ENCODE data around the gene GRN. TPM values are rescaled to one million over a fixed set of nuclear protein-coding genes. Genes with fewer than 3 reads are reported as not detected.
"Not testable (repeated sequence)": the region's sequence is repeated elsewhere in the genome, so short reads cannot be mapped to it uniquely, and the experiment has no call there.

Gene GRN
- total RNA-seq, 2 experiments from 2014 or later, result 47.1 to 50.5 TPM

DNA sequence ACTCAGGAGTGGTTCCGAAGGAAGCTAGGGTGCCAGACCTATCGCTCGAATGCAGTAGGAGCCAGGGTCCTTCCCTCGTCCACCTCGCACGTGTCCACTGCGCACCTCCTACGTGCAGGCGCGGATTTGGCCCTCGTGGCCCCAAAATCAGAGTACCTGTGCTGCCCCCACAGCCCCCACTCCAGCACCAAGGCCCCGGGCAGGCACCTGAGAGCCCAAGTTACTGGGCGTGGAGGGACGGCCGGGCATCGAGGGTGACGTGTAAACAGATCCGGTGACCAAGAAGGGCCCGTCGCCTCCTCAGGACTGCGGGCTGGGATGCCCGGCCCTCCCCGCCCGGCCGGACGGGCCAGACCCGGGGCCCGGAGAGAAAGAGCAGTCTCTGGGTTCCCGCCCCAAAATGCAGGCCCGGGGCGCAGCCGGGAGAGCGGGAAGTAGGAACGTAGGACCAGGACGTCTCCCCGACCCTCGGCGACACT, 21.0 kb upstream of the GRN start:
- Mint-ChIP-seq H3K9me3 (no peaks in the 10 kb centered on the region), H3K27ac (no peak overlapping the region)
- DNase-seq, result no peak

DNA sequence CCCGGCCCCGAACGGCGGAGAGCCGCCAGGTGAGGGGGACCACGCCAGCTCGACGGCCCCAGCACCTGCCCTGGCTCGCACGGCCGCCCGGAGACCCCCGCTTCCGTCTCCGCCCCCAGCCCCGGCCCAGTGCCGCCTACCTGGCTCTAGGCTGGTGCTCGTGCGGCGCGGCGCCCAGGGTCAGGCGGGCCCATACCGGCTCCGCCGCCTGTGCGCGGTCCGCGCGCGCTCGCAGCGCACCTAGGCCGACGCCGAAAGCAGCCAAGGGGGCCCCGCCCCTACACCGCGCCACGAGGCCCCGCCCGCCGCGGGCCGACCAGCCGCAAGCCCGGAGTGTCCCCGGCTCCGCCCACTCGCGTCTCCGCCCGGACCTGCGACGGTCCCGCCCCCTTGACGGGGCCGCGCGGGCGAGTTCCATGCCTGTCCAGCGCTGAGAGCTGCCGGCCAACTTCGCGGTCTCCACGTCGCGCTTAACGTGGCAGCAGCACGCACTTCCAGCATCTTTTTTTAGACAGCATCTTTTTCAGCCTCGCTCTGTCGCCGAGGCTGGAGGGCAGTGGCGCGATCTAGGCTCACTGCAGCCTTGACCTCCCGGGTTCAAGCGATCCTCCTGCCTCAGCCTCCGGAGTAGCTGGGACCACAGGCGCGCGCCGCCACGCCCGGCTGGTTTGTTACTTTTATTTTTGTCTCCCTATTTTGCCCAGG, 20.4 kb upstream of the GRN start, which contains the start of gene SLC25A39:
SLC25A39 (minus strand) TSS at position 253 of the 705 bp plus-strand sequence. CDS start 1,261 bp downstream, outside the sequence.
- Mint-ChIP-seq H3K27ac (peak within 1 kb of the TSS; percentile 87), H3K9me3 (no peaks in the 10 kb centered on the region), H3K36me3 (ENCODE audit: low read depth) (peaks cover 1% of the 10 kb centered on the region), H3K4me3 (peak within 1 kb of the TSS; percentile 87), H3K27me3 (ENCODE audit: low read depth) (no peaks in the 10 kb centered on the region), H3K4me1 (ENCODE audit: low read depth) (peaks cover 30% of the 10 kb centered on the region)
- intact Hi-C loops (cut with micrococcal nuclease), result loop anchor here (1.0 to 5.0 kb wide), 4 partner anchors 106 to 257 kb away; partner anchors contain the start of genes HROB and LSM12
- peak; percentile 93 for DNase-seq
- CTCF ChIA-PET, result interaction anchor here (0.9 to 1.6 kb wide), 3 partner anchors 103 to 115 kb away, joined by 3 read pairs; no protein-coding TSS in a partner anchor

More for the DNA sequence above, 21.0 kb upstream of the GRN start:
- intact Hi-C loops (cut with micrococcal nuclease), result loop anchor here (1.0 to 2.0 kb wide), 2 partner anchors 113 to 183 kb away; partner anchors contain the start of gene HROB
- CTCF ChIA-PET, result interaction anchor here (0.9 to 1.6 kb wide), 3 partner anchors 103 to 114 kb away, joined by 3 read pairs; no protein-coding TSS in a partner anchor
- H3K4me3 Mint-ChIP-seq, result peak overlapping the region; percentile 83
- H3K27me3 Mint-ChIP-seq (ENCODE audit: low read depth), result no peaks in the 10 kb centered on the region
- H3K36me3 Mint-ChIP-seq (ENCODE audit: low read depth), result peaks cover 6% of the 10 kb centered on the region
- peaks cover 30% of the 10 kb centered on the region for H3K4me1 Mint-ChIP-seq (ENCODE audit: low read depth)

DNA sequence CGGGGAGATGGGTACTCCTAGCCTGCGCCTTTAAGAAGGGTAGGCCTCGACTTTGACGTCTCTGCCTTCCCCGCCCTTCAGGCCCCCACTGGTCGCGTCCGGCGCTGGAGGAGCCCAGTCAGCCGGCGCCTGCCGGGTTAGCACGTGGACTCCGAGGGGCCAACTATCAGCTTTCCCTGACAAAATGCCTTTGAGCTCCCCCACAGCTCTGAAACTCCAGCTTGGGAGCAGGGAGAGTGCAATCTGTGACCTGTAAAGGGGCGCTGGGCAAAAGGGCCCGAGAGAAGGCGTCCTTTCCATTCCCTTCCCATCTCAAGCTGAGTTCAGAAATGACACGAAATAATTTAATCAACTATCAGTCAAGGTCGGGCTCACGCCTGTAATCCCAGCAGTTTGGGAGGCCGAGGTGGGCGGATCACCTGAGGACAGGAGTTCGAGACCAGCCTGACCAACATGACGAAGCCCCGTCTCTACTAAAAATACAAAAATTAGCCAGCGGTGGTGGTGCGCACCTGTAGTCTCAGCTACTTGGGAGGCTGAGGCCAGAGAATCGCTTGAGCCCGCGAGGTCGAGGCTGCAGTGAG, 18.1 kb upstream of the GRN start:
- Mint-ChIP-seq H3K4me3 (peak overlapping the region; percentile 69), H3K4me1 (ENCODE audit: low read depth) (peaks cover 36% of the 10 kb centered on the region), H3K36me3 (ENCODE audit: low read depth) (peaks cover 1% of the 10 kb centered on the region), H3K27me3 (ENCODE audit: low read depth) (no peaks in the 10 kb centered on the region), H3K9me3 (no peaks in the 10 kb centered on the region), H3K27ac (peak overlapping the region; percentile 85)
- CTCF ChIA-PET, result interaction anchor here (1.1 kb wide), 1 partner anchor 117 kb away, joined by 6 read pairs; no protein-coding TSS in a partner anchor
- intact Hi-C loops (cut with micrococcal nuclease), result loop anchor here (1.0 to 5.0 kb wide), 2 partner anchors 18 to 260 kb away; partner anchors contain the start of genes GRN and LSM12
- DNase-seq, result peak; percentile 94

DNA sequence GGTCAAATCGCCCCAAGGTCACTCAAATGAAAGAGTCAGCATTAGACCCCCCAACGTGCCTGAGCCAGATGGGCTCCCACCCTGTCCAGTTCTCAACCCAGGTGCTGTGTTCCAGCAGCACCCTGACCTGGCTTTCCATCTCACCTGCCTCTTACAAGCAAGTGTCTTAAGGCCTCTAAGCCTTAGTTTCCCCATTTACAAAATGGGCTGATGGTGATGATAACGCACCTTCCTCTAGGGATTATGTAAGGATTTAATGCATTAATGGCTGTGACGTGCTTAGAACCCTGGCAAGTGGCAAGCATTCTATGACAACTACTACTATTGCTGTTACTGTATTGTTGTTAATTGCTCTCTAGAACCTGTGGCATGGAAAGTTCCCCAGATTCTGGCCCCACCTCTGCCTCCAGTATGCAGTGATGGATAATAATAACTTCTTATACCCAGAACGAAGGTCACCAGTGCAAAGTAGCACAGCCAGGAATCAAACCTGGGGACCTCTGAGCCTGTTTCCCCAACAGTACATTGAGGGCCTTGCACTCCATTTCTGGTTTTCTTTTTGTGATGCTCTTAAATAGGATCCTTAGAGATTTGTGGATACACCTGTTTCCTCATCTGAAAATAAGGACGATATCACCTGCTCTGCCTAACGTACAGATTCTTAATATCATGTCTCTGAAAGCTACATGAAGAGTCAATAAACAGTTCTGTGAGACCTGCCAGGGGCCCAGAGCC, 17.2 kb upstream of the GRN start:
- peak overlapping the region; percentile 1 for H3K4me3 Mint-ChIP-seq
- DNase-seq, result no peak
- H3K27me3 Mint-ChIP-seq (ENCODE audit: low read depth), result no peaks in the 10 kb centered on the region
- no peaks in the 10 kb centered on the region for H3K36me3 Mint-ChIP-seq (ENCODE audit: low read depth)
- H3K27ac Mint-ChIP-seq, result no peak overlapping the region
- H3K9me3 Mint-ChIP-seq, result no peaks in the 10 kb centered on the region
- CTCF ChIA-PET, result interaction anchor here (1.2 to 1.8 kb wide), 4 partner anchors 14 to 124 kb away, joined by 3 to 5 read pairs (median 4); partner anchors contain the start of gene GRN
- H3K4me1 Mint-ChIP-seq (ENCODE audit: low read depth), result peaks cover 30% of the 10 kb centered on the region
- intact Hi-C loops (cut with micrococcal nuclease), result loop anchor here (5.0 kb wide), 1 partner anchor 261 kb away; the partner anchor contains the start of gene LSM12

DNA sequence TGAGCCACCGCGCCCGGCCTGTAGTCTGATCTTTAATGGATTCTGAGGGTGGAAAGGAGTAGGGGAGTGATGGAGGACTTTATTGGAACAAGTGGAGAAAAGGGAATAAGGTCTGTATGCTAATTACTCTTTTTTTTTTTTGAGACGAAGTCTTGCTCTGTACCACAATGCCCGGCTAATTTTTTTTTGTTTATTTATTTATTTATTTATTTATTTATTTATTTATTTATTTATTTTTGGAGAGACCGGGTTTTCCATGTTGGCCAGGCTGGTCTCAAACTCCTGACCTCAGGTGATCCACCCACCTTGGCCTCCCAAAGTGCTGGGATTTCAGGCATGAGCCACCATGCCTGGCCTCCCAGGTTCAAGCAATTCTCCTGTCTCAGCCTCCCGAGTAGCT, 15.6 kb upstream of the GRN start:
- intact Hi-C loops (cut with micrococcal nuclease), result loop anchor here (5.0 kb wide), 1 partner anchor 262 kb away; the partner anchor contains the start of gene LSM12
- H3K4me3 Mint-ChIP-seq; H3K36me3 Mint-ChIP-seq (ENCODE audit: low read depth); H3K27me3 Mint-ChIP-seq (ENCODE audit: low read depth); H3K27ac Mint-ChIP-seq; H3K9me3 Mint-ChIP-seq; DNase-seq: not testable (repeated sequence)
- H3K4me1 Mint-ChIP-seq (ENCODE audit: low read depth), result peaks cover 20% of the 10 kb centered on the region
- CTCF ChIA-PET, result interaction anchor here (1.6 to 5.0 kb wide), 4 partner anchors 12 to 128 kb away, joined by 5 to 64 read pairs (median 9); no protein-coding TSS in a partner anchor

DNA sequence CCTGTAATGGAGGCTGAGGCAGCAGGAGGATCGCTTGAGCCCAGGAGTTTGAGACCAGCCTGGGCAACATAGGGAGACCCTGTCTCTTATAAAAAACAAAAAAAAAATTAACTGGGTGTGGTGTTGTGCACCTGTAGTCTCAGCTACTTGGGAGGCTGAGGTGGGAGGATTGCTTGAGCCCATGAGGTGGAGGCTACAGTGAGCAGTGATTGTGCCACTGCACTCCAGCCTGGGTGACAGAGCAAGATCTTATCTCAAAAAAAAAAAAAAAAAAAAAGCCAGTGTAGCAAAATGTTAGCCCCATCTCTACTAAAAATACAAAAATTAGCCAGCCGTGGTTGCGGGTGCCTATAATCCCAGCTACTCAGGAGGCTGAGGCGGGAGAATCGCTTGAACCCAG, 14.8 kb upstream of the GRN start:
- H3K27ac Mint-ChIP-seq; H3K4me3 Mint-ChIP-seq; H3K27me3 Mint-ChIP-seq (ENCODE audit: low read depth); DNase-seq; intact Hi-C loops (cut with micrococcal nuclease); H3K36me3 Mint-ChIP-seq (ENCODE audit: low read depth); H3K9me3 Mint-ChIP-seq: not testable (repeated sequence)
- H3K4me1 Mint-ChIP-seq (ENCODE audit: low read depth), result peaks cover 20% of the 10 kb centered on the region
- CTCF ChIA-PET, result interaction anchor here (0.7 to 5.0 kb wide), 13 partner anchors 11 to 145 kb away, joined by 3 to 64 read pairs (median 5); partner anchors contain the start of genes GRN, RUNDC3A and TMUB2

DNA sequence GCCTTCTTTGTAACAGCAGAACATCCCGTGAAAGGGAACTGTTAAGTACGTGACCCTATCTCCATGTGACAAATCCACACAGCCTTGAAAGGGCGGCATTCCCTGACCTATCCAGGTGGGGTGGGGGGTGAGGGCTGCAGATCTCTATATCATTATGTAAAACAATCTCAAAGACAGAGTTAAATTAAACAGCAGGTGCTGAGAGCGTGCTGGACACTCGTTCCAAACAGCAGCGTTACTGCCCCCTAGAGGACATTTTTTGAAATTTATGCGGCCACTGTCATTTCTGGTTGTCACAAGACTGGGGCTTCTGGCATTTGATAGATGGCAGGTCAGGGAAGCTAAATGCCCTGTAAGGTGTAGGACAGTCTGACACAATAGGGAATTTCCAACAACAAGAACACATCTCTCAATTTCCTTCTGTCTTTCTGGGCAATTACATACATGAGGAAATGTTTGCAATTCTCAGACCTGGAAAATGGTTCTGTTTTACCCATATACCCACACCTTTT, 13.8 kb upstream of the GRN start:
- H3K27ac Mint-ChIP-seq, result no peak overlapping the region
- no peaks in the 10 kb centered on the region for H3K9me3 Mint-ChIP-seq
- H3K4me1 Mint-ChIP-seq (ENCODE audit: low read depth), result peaks cover 14% of the 10 kb centered on the region
- intact Hi-C loops (cut with micrococcal nuclease), result loop anchor here (1.0 kb wide), 2 partner anchors 121 to 128 kb away; no protein-coding TSS in a partner anchor
- no peaks in the 10 kb centered on the region for H3K36me3 Mint-ChIP-seq (ENCODE audit: low read depth)
- H3K27me3 Mint-ChIP-seq (ENCODE audit: low read depth), result no peaks in the 10 kb centered on the region
- peak; percentile 87 for DNase-seq
- CTCF ChIA-PET, result interaction anchor here (0.6 to 5.0 kb wide), 25 partner anchors 10 to 193 kb away, joined by 3 to 64 read pairs (median 4); partner anchors contain the start of genes GRN, RUNDC3A and TMUB2
- H3K4me3 Mint-ChIP-seq, result no peak overlapping the region

DNA sequence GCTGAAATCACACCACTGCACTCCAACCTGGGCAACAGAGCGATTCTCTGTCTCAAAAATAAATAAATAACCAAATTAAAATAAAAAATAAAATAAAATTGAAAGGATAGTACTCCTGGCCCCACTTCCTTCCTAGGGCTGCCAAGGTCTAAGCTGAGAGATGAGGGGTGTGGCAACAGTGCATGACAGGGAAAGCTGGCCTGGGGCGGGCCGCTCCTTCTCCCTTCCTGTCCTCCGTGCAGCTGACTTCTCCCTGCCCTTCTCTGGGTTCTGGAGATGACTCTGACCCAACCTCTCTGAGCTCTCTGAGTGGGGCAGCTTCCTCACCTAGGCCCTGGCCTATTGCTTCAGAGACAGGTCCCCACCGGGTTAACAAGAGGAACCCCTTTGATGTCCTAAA, 11.7 kb upstream of the GRN start:
- no peak for DNase-seq
- intact Hi-C loops (cut with micrococcal nuclease), result no loop called here
- Mint-ChIP-seq H3K4me1 (ENCODE audit: low read depth) (peaks cover 6% of the 10 kb centered on the region), H3K27ac (no peak overlapping the region), H3K36me3 (ENCODE audit: low read depth) (no peaks in the 10 kb centered on the region), H3K9me3 (no peaks in the 10 kb centered on the region), H3K4me3 (no peak overlapping the region), H3K27me3 (ENCODE audit: low read depth) (no peaks in the 10 kb centered on the region)
- CTCF ChIA-PET, result interaction anchor here (1.0 to 5.0 kb wide), 5 partner anchors 12 to 149 kb away, joined by 4 to 64 read pairs (median 6); partner anchors contain the start of gene GRN

DNA sequence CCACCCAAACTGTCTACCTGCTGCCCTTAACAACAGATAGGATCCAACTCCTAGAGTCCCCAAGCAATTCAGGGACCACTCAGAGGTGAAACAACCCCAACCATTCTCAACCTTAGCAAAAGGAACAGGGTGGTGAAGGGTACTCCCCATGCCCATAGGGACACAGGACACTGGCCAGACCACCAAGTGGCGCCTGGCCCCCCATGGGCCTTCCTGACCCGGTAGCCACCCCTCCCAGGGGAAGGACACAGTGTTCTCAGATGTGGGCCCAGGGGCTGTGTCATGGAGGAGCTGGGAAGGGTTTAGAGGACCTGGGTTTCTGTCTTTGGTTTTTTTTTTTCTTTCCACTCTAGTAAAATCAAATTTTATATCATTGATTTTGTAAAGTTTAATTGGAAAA, 10.8 kb upstream of the GRN start:
- Mint-ChIP-seq H3K4me3 (no peak overlapping the region), H3K4me1 (ENCODE audit: low read depth) (peaks cover 10% of the 10 kb centered on the region), H3K36me3 (ENCODE audit: low read depth) (no peaks in the 10 kb centered on the region), H3K27ac (no peak overlapping the region), H3K9me3 (no peaks in the 10 kb centered on the region), H3K27me3 (ENCODE audit: low read depth) (no peaks in the 10 kb centered on the region)
- DNase-seq, result no peak
- intact Hi-C loops (cut with micrococcal nuclease), result no loop called here
- CTCF ChIA-PET, result interaction anchor here (1.9 to 5.0 kb wide), 2 partner anchors 123 to 130 kb away, joined by 6 to 64 read pairs; no protein-coding TSS in a partner anchor

DNA sequence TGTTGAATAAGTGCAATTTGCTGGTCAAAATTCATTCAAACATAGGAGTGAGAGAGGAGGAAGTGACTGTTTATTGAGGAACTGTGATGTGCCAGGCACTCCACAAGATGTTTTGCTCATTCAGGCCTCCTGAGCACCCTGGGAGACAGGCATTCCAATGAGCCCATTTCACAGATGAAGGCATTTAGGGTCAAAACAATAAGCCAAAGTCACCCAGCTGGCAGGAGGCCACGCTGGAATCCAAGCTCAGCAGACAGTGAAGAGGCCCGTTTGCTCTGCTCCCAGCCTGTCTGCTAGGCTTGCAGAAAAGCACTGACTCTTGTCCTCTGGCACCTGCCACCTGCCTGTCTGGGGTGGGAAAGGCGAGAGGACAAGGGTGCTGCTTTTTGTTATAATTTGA, 10.4 kb upstream of the GRN start:
- H3K4me1 Mint-ChIP-seq (ENCODE audit: low read depth), result peaks cover 10% of the 10 kb centered on the region
- no peak overlapping the region for H3K27ac Mint-ChIP-seq
- DNase-seq, result no peak
- CTCF ChIA-PET, result interaction anchor here (1.9 to 5.0 kb wide), 2 partner anchors 124 to 131 kb away, joined by 6 to 64 read pairs; no protein-coding TSS in a partner anchor
- H3K27me3 Mint-ChIP-seq (ENCODE audit: low read depth), result no peaks in the 10 kb centered on the region
- H3K9me3 Mint-ChIP-seq, result no peaks in the 10 kb centered on the region
- no peaks in the 10 kb centered on the region for H3K36me3 Mint-ChIP-seq (ENCODE audit: low read depth)
- intact Hi-C loops (cut with micrococcal nuclease), result no loop called here
- no peak overlapping the region for H3K4me3 Mint-ChIP-seq

DNA sequence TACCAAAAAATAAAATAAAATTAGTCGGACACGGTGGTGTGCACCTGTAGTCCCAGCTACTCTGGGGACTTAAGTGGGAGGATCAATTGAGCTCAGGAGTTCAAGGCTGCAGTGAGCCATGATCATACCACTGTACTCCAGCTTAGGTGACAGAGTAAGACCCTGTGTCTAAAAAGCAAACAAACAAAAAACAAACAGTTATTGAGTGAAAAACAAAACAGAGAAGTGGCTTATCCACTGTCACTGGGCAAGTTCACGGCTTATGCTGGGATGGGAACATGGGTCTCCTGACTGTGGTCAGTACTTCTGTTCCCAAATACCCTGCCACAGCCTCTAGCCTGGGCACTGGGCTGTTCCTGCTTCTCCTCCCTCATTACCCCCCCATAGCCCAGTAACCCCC, 9.5 kb upstream of the GRN start:
- no peaks in the 10 kb centered on the region for H3K27me3 Mint-ChIP-seq (ENCODE audit: low read depth)
- intact Hi-C loops (cut with micrococcal nuclease), result no loop called here
- H3K9me3 Mint-ChIP-seq, result no peaks in the 10 kb centered on the region
- CTCF ChIA-PET, result interaction anchor here (0.6 to 1.2 kb wide), 3 partner anchors 198 to 544 kb away, joined by 3 to 4 read pairs (median 3); no protein-coding TSS in a partner anchor
- H3K4me1 Mint-ChIP-seq (ENCODE audit: low read depth), result peaks cover 10% of the 10 kb centered on the region
- H3K36me3 Mint-ChIP-seq (ENCODE audit: low read depth), result no peaks in the 10 kb centered on the region
- H3K4me3 Mint-ChIP-seq, result no peak overlapping the region
- no peak overlapping the region for H3K27ac Mint-ChIP-seq
- DNase-seq, result no peak

All from activated naive CD4-positive, alpha-beta T cell treated with anti-CD3 and anti-CD28 coated beads for 36 hours (primary cell).